Liver (tissue), 9 donors: ENCODE measurements around the gene CDH4. TPM values are rescaled to one million over a fixed set of nuclear protein-coding genes. Genes with fewer than 3 reads are reported as not detected.

Source experiments
- DNase-seq: peaks from one replicate; pipeline ENCODE4 v3.0.0-alpha.2; 2017; ENCODE audit warnings: low spot score
- H3K27ac ChIP-seq, 2 donors: one replicate each; pipeline ENCODE4 v1.7.0; 2013; ENCODE audit warnings: inconsistent platforms in 2 of 2, low read length in 2 of 2, control low read depth in 1 of 2, low read depth in 1 of 2, mild to moderate bottlenecking in 1 of 2
- H3K27me3 ChIP-seq, 4 donors: one replicate each; pipeline versions ENCODE4 v1.6.1 to v1.7.0; 2013; ENCODE audit warnings: low read length in 3 of 4, inconsistent platforms in 1 of 4, mild to moderate bottlenecking in 1 of 4, moderate library complexity in 1 of 4; ENCODE audit not compliant: control insufficient read depth in 4 of 4, insufficient read depth in 4 of 4
- H3K36me3 ChIP-seq, 4 donors: one replicate each; pipeline versions ENCODE4 v1.6.1 to v1.7.0; 2013; ENCODE audit warnings: low read length in 3 of 4, mild to moderate bottlenecking in 3 of 4, low read depth in 1 of 4, moderate library complexity in 1 of 4; ENCODE audit not compliant: control insufficient read depth in 4 of 4, insufficient read depth in 3 of 4
- H3K4me1 ChIP-seq, 4 donors: one replicate each; pipeline versions ENCODE4 v1.6.1 to v1.7.0; 2013; ENCODE audit warnings: low read length in 3 of 4, mild to moderate bottlenecking in 3 of 4, moderate library complexity in 1 of 4; ENCODE audit not compliant: control insufficient read depth in 4 of 4, insufficient read depth in 4 of 4
- H3K4me3 ChIP-seq, 3 donors: one replicate each; pipeline versions ENCODE4 v1.6.1 to v1.7.0; 2013; ENCODE audit warnings: low read length in 3 of 3, control low read depth in 1 of 3, low read depth in 1 of 3, mild to moderate bottlenecking in 1 of 3
- H3K9ac ChIP-seq, 2 donors: one replicate each; pipeline ENCODE4 v1.7.0; 2013; ENCODE audit warnings: low read length in 2 of 2, mild to moderate bottlenecking in 2 of 2, moderate library complexity in 2 of 2, control low read depth in 1 of 2, low read depth in 1 of 2
- H3K9me3 ChIP-seq, 4 donors: one replicate each; pipeline versions ENCODE4 v1.6.1 to v1.7.0; 2013; ENCODE audit warnings: low read length in 3 of 4; ENCODE audit not compliant: control insufficient read depth in 4 of 4
- ATF3 ChIP-seq: IDR thresholded peaks from 2 replicates; pipeline ENCODE4 v1.6.1; 2016; ENCODE audit warnings: antibody characterized with exemption
- EGR1 ChIP-seq, 2 donors: IDR thresholded peaks; 2 replicates each; pipeline ENCODE4 v1.6.1; 2016 to 2018; ENCODE audit warnings: antibody characterized with exemption in 2 of 2, low read depth in 2 of 2
- FOXA1 ChIP-seq: IDR thresholded peaks from 2 replicates; pipeline ENCODE4 v1.6.1; 2016; ENCODE audit warnings: antibody characterized with exemption
- FOXA2 ChIP-seq: IDR thresholded peaks from 2 replicates; pipeline ENCODE4 v1.6.1; 2016; ENCODE audit warnings: antibody characterized with exemption
- GABPA ChIP-seq, 2 donors: IDR thresholded peaks in 1 of 2; conservative IDR thresholded peaks in 1 of 2; 2 replicates each; pipeline ENCODE4 v1.6.1; 2016; ENCODE audit warnings: antibody characterized with exemption in 2 of 2, mild to moderate bottlenecking in 1 of 2, moderate library complexity in 1 of 2
- HNF4A ChIP-seq, 2 donors: conservative IDR thresholded peaks; 2 replicates each; pipeline ENCODE4 v1.6.1; 2016; ENCODE audit warnings: antibody characterized with exemption in 2 of 2, mild to moderate bottlenecking in 2 of 2
- HNF4G ChIP-seq: IDR thresholded peaks from 2 replicates; pipeline ENCODE4 v1.6.1; 2016; ENCODE audit warnings: antibody characterized with exemption
- JUND ChIP-seq, 2 donors: IDR thresholded peaks; 2 replicates each; pipeline ENCODE4 v1.6.1; 2016; ENCODE audit warnings: antibody characterized with exemption in 2 of 2
- MAX ChIP-seq: IDR thresholded peaks from 2 replicates; pipeline ENCODE4 v1.6.1; 2016; ENCODE audit warnings: antibody characterized with exemption
- NR2F2 ChIP-seq: IDR thresholded peaks from 2 replicates; pipeline ENCODE4 v1.6.1; 2016; ENCODE audit warnings: antibody characterized with exemption
- RAD21 ChIP-seq, 2 donors: IDR thresholded peaks; 2 replicates each; pipeline ENCODE4 v1.6.1; 2016; ENCODE audit warnings: antibody characterized with exemption in 2 of 2, mild to moderate bottlenecking in 2 of 2
- REST ChIP-seq: IDR thresholded peaks from 2 replicates; pipeline ENCODE4 v1.6.1; 2016; ENCODE audit warnings: antibody characterized with exemption, mild to moderate bottlenecking
- RXRA ChIP-seq, 2 donors: IDR thresholded peaks; 2 replicates each; pipeline ENCODE4 v1.6.1; 2017 to 2018; ENCODE audit warnings: antibody characterized with exemption in 2 of 2, mild to moderate bottlenecking in 1 of 2
- SP1 ChIP-seq: IDR thresholded peaks from 2 replicates; pipeline ENCODE4 v1.6.1; 2018; ENCODE audit warnings: antibody characterized with exemption, mild to moderate bottlenecking
- TAF1 ChIP-seq: conservative IDR thresholded peaks from 2 replicates; pipeline ENCODE4 v1.6.1; 2016; ENCODE audit warnings: antibody characterized with exemption, mild to moderate bottlenecking
- YY1 ChIP-seq: IDR thresholded peaks from 2 replicates; pipeline ENCODE4 v1.6.1; 2016; ENCODE audit warnings: antibody characterized with exemption, mild to moderate bottlenecking
- ZBTB33 ChIP-seq: IDR thresholded peaks from 2 replicates; pipeline ENCODE4 v1.6.1; 2016; ENCODE audit warnings: antibody characterized with exemption
- WGBS: extraction: QIAGEN DNeasy Blood & Tissue Kit; methylation state at CpG from one replicate; pipeline ENCODE4 v1.1.7; 2013; 5-methylcytosine and 5-hydroxymethylcytosine counted together
- polyA plus RNA-seq, 2 donors: library from polyadenylated mRNA; stranded (reverse) in 1 of 2; unstranded in 1 of 2; fragments of 200-250 nt in 1 of 2; fragments of >200 nt in 1 of 2; fragmentation: Nextera tagmentation in 1 of 2; extraction: Ambion mirVana in 1 of 2; gene quantifications; one replicate each; pipeline versions ENCODE4 v1.2.1 to v1.2.3, GENCODE V29; 2013 to 2015
- total RNA-seq, 2 donors: library from RNA; depleted of rRNA; stranded (reverse); fragments of >200 nt; gene quantifications; one replicate each; pipeline ENCODE4 v1.2.3, GENCODE V29; 2014
- TF ChIP-seq, protein P1 (sequence below): fragments of 150-350 bp; IDR thresholded peaks from 2 replicates; pipeline ENCODE4 v1.5.1; 2017; ENCODE audit warnings: improper control_type of control experiment, low read depth, low read length; ENCODE audit not compliant: missing input control
- donor health status: healthy.
- donor health status: healthy.
- donor health status: healthy.
- donor health status: healthy.
- donor health status: healthy.

Gene CDH4
- total and polyA plus RNA-seq, 4 donors: 0.03 to 0.25 (median 0.19) TPM; not detected in 1

GRCh38 chr20:61823242-61823641 is 571.2 kb downstream of the CDH4 start:
- no peaks in the 10 kb centered on the region for H3K9me3 ChIP-seq
- no peak for DNase-seq
- no peaks in the 10 kb centered on the region for H3K27me3 ChIP-seq
- H3K4me1 ChIP-seq: no peaks in the 10 kb centered on the region
- no peak overlapping the region for H3K4me3 ChIP-seq
- H3K36me3 ChIP-seq: no peaks in the 10 kb centered on the region
- 93% methylated on average over 2 of the region's 2 CpGs for WGBS
- H3K27ac ChIP-seq: no peak overlapping the region
- TF ChIP-seq RXRA (IDR thresholded peaks at IDR 0.05): no peak
- TF ChIP-seq HNF4G: no peak
- TF ChIP-seq HNF4A (conservative IDR thresholded peaks at IDR 0.05): no peak
- no peak for TF ChIP-seq YY1
- no peak for TF ChIP-seq GABPA (IDR thresholded peaks at IDR 0.05 in 1 of 2, conservative IDR thresholded peaks at IDR 0.05 in 1 of 2)
- TF ChIP-seq RAD21 (IDR thresholded peaks at IDR 0.05): no peak
- TF ChIP-seq, protein P1, sequence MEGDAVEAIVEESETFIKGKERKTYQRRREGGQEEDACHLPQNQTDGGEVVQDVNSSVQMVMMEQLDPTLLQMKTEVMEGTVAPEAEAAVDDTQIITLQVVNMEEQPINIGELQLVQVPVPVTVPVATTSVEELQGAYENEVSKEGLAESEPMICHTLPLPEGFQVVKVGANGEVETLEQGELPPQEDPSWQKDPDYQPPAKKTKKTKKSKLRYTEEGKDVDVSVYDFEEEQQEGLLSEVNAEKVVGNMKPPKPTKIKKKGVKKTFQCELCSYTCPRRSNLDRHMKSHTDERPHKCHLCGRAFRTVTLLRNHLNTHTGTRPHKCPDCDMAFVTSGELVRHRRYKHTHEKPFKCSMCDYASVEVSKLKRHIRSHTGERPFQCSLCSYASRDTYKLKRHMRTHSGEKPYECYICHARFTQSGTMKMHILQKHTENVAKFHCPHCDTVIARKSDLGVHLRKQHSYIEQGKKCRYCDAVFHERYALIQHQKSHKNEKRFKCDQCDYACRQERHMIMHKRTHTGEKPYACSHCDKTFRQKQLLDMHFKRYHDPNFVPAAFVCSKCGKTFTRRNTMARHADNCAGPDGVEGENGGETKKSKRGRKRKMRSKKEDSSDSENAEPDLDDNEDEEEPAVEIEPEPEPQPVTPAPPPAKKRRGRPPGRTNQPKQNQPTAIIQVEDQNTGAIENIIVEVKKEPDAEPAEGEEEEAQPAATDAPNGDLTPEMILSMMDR: no peak
- no peak for TF ChIP-seq ATF3
- no peak for TF ChIP-seq ZBTB33
- TF ChIP-seq MAX: no peak
- TF ChIP-seq JUND (IDR thresholded peaks at IDR 0.05): no peak
- TF ChIP-seq EGR1 (IDR thresholded peaks at IDR 0.05; ENCODE audit: low read depth in 2 of 2): no peak
- no peak for TF ChIP-seq FOXA2
- TF ChIP-seq FOXA1: no peak
- no peak for TF ChIP-seq NR2F2
- TF ChIP-seq REST: no peak
- no peak for TF ChIP-seq TAF1
- no peak for TF ChIP-seq SP1
- no peak overlapping the region for H3K9ac ChIP-seq
